Stimulated activated CD4-positive, alpha-beta T cell treated with anti-CD3 and anti-CD28 coated beads, Interleukin-1b, Interleukin-23, amount 100 ng/mL, for 24 hours (primary cell): ENCODE data around the gene SLCO4A1.

Source experiments
- DNase-seq, 4 experiments: peaks; one replicate each; pipeline ENCODE4 v3.0.0-alpha.2; 2020; ENCODE audit warnings: low read depth in 4 of 4, low spot score in 1 of 4

SLCO4A1 gene

GRCh38 chr20:62696989-62697388 lies 54.7 kb downstream of the SLCO4A1 start:
- no peak for DNase-seq

GRCh38 chr20:62697468-62697912 lies 55.2 kb downstream of the SLCO4A1 start:
- no peak for DNase-seq

GRCh38 chr20:62698231-62698630 lies 55.9 kb downstream of the SLCO4A1 start:
- no peak for DNase-seq

- no peak for DNase-seq
These were observed 57.0 kb downstream of the SLCO4A1 start for GRCh38 chr20:62699296-62699695.

GRCh38 chr20:62699741-62700140 lies 57.4 kb downstream of the SLCO4A1 start:
- no peak for DNase-seq

GRCh38 chr20:62700261-62700930 lies 58.1 kb downstream of the SLCO4A1 start:
- DNase-seq = no peak

- DNase-seq = no peak
These were observed 59.1 kb downstream of the SLCO4A1 start for GRCh38 chr20:62701161-62702012.

- no peak for DNase-seq
These were observed 59.7 kb downstream of the SLCO4A1 start for GRCh38 chr20:62702013-62702300.

GRCh38 chr20:62702895-62703852 lies 60.9 kb downstream of the SLCO4A1 start:
- no peak for DNase-seq

GRCh38 chr20:62703853-62704228 lies 61.5 kb downstream of the SLCO4A1 start:
- no peak for DNase-seq

GRCh38 chr20:62704341-62704948 lies 62.1 kb downstream of the SLCO4A1 start:
- DNase-seq = no peak

- DNase-seq = no peak
These were observed 63.3 kb downstream of the SLCO4A1 start for GRCh38 chr20:62705627-62706026.

- no peak for DNase-seq
These were observed 64.0 kb downstream of the SLCO4A1 start for GRCh38 chr20:62706344-62706743.

- no peak for DNase-seq
These were observed 64.6 kb downstream of the SLCO4A1 start for GRCh38 chr20:62706857-62707256.

- no peak for DNase-seq
These were observed 65.1 kb downstream of the SLCO4A1 start for GRCh38 chr20:62707276-62707920.

- no peak for DNase-seq
These were observed 65.7 kb downstream of the SLCO4A1 start for GRCh38 chr20:62707921-62708521.

- DNase-seq = no peak
These were observed 66.6 kb downstream of the SLCO4A1 start, which contains the start of gene NTSR1 for GRCh38 chr20:62708591-62709536. TSS of gene NTSR1 (plus strand) at chr20:62708836. CDS start at chr20:62709208, 372 bp downstream.

- DNase-seq = no peak
These were observed 67.2 kb downstream of the SLCO4A1 start for GRCh38 chr20:62709537-62709905.
